Measurements from ENCODE around the gene OR2T2. TPM values are rescaled to one million over a fixed set of nuclear protein-coding genes. Genes with fewer than 3 reads are reported as not detected.
"Not testable (repeated sequence)": the region's sequence is repeated elsewhere in the genome, so short reads cannot be mapped to it uniquely, and the experiment has no call there.

OR2T2 gene
- total and polyA plus RNA-seq, 8 donors: not detected

DNA sequence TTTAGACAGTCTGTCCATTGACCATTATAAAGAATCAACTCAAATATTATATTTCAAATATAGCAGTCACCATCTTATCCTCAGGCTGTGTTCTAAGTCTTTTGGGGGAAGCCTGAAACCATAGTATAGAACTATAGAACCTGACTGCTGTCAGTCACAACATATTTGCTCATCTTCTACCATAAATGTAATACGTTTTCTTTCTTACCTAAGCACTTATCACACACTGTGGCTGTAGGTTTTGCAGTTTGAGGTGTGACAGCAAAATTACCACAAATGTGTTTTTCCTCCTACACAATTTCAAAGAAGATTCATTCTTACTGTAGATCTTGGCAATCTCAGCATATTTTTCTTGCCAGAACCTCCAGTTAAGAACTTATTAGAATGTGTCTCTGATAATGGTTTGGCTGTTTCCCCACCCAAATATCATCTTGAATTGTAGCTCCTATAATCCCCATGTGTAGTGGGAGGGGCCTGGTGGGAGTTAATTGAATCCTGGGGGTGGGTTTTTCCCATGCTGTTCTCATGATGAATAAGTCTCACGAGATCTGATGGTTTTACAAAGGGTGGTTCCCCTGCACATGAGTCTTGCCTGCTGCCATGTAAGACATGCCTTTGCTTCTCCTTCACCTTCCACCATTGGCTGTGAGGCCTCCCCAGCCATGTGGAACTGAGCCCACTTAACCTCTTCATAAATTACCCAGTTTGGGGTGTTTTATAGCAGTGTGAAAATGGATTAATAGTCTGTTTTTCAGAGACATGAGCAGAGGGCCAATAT, 2.7 kb upstream of the OR2T2 start:
- H3K9me3 ChIP-seq; DNase-seq; ATAC-seq; H3K4me1 ChIP-seq; H3K36me3 ChIP-seq; intact Hi-C loops (cut with DNase I); H3K4me3 ChIP-seq; H3K27ac ChIP-seq; H3K27me3 ChIP-seq: not testable (repeated sequence)

DNA sequence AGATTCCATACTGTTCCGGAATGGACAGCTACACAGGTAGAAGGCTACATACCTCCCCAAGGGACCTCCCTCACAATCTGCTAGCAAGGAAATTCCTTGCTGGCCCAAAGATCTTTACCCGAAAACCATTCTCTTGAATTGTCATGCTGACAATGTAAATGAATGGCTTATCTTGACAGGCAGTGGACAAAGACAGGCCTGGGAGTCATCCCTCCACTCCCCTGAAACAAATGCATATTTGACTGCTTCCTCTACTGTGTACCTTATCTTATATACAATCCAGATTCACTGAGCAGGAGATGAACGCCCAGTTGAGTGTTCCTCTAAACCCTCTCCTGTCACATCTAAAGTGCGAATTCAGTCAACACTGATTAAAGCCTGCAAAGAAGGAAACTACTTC, 834 bp upstream of the OR2T2 start:
- H3K36me3 ChIP-seq; H3K4me3 ChIP-seq; H3K9me3 ChIP-seq; H3K27ac ChIP-seq; H3K27me3 ChIP-seq; ATAC-seq; intact Hi-C loops (cut with DNase I); DNase-seq; H3K4me1 ChIP-seq: not testable (repeated sequence)

DNA sequence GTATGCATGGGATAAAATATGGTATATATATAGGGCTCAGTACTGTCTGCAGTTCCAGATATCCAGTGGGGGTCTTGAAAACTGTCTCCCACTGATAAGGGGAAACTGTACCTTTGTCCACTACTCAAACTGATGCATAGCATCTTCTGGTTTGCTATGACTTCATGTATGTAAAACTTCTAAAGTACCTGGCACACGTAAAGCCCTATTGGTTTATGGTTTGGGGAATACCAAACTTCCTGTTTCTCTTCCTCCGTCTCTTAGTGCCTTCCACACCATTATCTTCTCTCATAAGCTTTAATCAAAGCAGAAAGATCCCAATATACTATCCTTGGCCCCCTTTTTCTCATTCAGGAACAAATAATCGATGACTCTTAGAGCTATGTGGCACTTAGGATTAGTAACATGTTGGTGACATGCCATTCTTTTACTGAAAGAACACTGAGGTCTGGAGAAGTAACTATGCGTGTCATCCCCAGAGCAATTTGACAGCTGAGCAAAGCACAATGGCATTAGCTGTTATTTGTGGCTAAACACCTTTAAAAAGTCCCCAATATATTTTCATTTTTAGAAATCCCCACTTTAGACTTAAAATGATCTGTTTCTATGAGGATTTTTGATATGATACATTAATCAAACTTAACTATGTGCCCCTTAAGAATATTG, 3.1 kb downstream of the OR2T2 start:
- ATAC-seq; H3K9me3 ChIP-seq; DNase-seq; H3K4me1 ChIP-seq; intact Hi-C loops (cut with DNase I); H3K4me3 ChIP-seq; H3K27me3 ChIP-seq; H3K27ac ChIP-seq; H3K36me3 ChIP-seq: not testable (repeated sequence)

DNA sequence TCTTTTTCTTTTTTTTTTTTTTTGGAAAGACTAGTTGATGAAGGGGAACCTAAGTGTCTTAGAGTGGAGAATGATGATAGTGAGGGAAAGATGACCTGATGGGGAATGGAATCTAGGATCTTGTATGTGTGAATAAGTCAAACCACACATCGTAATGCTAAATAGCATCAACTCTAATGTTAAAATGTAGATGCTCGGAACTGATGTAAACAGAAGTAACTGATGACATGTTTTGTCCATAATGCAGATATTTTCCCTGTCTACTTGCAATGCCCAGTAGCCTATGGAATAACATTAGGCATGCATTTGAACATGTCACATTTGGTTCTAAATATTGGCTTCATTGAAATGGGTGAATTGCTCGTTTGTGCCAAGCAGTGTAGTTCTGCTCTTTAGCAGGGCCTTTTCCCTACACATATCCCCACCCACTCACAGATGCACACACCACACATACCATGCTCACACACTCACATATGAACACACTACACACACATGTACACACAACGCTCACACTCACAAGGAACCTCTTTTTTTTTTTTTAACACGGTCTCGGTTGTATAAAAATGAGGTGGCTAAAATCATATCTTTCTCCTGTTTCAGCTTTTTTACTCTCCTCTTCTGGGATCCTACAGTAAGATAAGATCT, 4.5 kb downstream of the OR2T2 start:
- H3K9me3 ChIP-seq; H3K27me3 ChIP-seq; ATAC-seq; H3K4me1 ChIP-seq; DNase-seq; H3K27ac ChIP-seq; intact Hi-C loops (cut with DNase I); H3K4me3 ChIP-seq; H3K36me3 ChIP-seq: not testable (repeated sequence)

DNA sequence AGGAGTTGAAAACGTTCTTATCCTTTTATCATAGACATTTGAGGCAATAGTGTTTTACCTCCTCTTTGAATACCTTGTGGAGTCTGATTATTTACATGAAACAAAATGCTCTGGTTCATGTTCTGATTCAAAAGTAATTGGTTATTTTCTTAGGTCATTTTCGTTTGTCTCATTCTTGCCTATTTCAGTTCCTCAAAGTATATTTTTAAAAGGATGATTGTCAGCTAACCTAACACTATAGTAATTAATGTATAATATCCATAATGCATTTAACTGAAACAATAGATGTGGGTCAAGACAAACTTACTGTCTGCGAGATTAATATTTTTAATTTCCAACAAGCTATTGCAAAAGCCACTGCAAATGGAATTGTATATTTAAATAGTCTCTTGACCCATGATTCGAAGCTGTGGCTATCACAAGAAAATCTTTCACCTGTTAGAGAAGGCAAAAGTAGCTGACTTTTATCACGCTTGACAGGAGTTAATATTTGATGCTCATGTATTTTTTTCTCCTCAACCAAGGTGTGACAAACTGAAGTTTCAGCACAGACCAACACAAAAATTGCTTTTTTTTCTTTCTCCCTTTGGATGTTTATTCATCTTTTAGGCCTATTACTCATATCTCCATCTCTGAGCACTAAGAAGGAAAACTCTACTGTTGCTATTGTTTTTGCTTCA, 5.2 kb downstream of the OR2T2 start:
- H3K27ac ChIP-seq; H3K4me3 ChIP-seq; ATAC-seq; H3K4me1 ChIP-seq; H3K27me3 ChIP-seq; DNase-seq; intact Hi-C loops (cut with DNase I); H3K9me3 ChIP-seq; H3K36me3 ChIP-seq: not testable (repeated sequence)

DNA sequence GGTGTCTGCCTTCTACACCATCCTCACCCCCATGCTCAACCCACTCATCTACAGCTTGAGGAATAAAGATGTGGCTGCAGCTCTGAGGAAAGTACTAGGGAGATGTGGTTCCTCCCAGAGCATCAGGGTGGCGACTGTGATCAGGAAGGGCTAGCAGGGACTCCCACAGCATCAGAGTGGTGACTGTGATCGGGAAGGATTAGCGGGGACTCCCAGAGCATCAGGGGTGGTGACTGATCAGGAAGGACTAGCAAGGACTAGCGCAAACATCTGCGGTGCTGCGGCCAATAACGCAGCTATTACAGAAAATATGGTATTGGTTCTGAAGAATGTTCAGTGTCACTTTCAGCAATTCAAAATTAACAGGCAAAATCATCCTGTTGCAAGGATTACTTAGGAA, 8.2 kb downstream of the OR2T2 start:
- intact Hi-C loops (cut with DNase I); H3K4me3 ChIP-seq; H3K9me3 ChIP-seq; H3K36me3 ChIP-seq; DNase-seq; H3K4me1 ChIP-seq; ATAC-seq; H3K27ac ChIP-seq; H3K27me3 ChIP-seq: not testable (repeated sequence)

DNA sequence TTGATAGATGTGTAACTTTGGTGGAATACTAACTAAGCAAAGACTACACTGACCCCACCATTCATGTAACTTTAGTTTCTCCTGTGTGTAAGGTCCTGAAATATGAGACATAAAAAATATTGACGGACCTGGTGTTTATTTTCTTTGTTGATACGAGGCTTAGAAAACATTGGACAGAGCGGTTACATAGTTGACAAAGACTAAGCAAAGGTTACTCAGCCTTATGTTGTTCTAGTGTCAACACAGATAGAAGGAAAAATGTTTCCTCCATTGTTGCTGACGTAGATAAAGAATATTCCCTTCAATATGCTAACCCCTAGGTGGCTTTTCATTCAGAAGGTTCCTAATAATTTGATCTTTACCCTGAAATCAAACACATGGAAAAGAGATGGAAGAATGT, 9.6 kb downstream of the OR2T2 start:
- intact Hi-C loops (cut with DNase I); H3K4me3 ChIP-seq; H3K36me3 ChIP-seq; H3K27ac ChIP-seq; DNase-seq; H3K27me3 ChIP-seq; ATAC-seq; H3K9me3 ChIP-seq; H3K4me1 ChIP-seq: not testable (repeated sequence)

DNA sequence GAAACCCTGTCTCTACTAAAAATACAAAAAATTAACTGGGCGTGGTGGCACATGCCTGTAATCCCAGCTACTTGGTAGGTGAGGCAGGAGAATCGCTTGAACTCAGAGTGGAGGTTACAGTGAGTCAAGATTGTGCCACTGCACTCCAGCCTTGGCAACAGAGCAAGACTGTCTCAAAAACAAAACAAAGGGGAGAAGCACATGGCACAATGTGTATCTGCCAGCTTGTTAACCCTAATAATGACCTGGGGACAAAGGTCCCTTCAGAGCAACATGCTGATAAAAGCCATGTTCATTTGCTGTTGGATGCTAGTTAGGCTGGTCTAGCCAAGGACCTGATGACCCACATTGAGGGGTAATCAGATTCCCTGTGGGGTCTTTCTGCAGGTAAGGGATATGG, 11.2 kb downstream of the OR2T2 start:
- DNase-seq; H3K36me3 ChIP-seq; H3K27me3 ChIP-seq; intact Hi-C loops (cut with DNase I); H3K4me1 ChIP-seq; H3K27ac ChIP-seq; ATAC-seq; H3K4me3 ChIP-seq; H3K9me3 ChIP-seq: not testable (repeated sequence)

DNA sequence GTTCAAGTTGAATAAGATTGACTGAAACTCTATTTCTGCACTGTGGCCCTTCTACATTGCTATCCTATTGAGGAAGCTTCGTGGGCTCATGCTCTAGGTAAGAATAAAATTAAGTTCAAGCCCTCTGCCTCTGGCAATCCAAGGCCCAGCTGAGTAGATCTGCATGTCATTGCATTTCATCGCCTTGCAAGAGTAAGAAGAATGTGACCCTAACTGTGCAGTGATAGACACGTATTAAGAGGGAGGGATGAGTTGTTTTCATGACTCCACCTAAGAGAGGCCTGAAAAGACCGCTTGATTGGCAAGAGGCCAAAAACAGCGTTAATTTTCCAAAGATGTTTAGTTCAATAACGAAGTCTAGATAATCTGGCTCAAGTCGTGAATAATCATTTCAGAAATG, 13.7 kb downstream of the OR2T2 start:
- H3K27ac ChIP-seq; H3K9me3 ChIP-seq; H3K4me3 ChIP-seq; intact Hi-C loops (cut with DNase I); H3K4me1 ChIP-seq; H3K36me3 ChIP-seq; H3K27me3 ChIP-seq; ATAC-seq; DNase-seq: not testable (repeated sequence)

Data from left lung (tissue), 10 donors.